ENCODE results near the gene CHID1. TPM values are rescaled to one million over a fixed set of nuclear protein-coding genes. Genes with fewer than 3 reads are reported as not detected.
A peak's percentile ranks its signal among the peaks of the same experiment; 100 is the strongest.

The CHID1 gene
- total RNA-seq, 2 donors from 2014 or later, result 39.4 to 81.4 TPM

GRCh38 chr11:833114-833791, 77.4 kb downstream of the CHID1 start:
- Histone ChIP-seq H3K9me3 (no peaks in the 10 kb centered on the region), H3K27me3 (no peaks in the 10 kb centered on the region), H3K36me3 (replicated peaks in 1 of 2; ENCODE audit: insufficient read depth in 1 of 2, low read depth in 2 of 2) (peaks cover 0 to 11% of the 10 kb centered on the region in 2 donors), H3K4me1 (peaks cover 88% of the 10 kb centered on the region), H3K4me3 (peak overlapping the region; percentile 37 to 70), H3K27ac (peak overlapping the region; percentile 96 to 99 (median 98))
- ATAC-seq, result peak; percentile 45
- intact Hi-C loops (cut with DNase I), result no loop called here
- 0 to 1% methylated on average over 3 to 54 of the region's 55 CpGs for WGBS, 2 donors
- DNase-seq, result peak; percentile 74 to 80 (median 78)
- TF ChIP-seq POLR2A (IDR thresholded peaks at IDR 0.05) (peak; percentile 69 to 86 (median 73)), CTCF (IDR thresholded peaks at IDR 0.05) (no peak)

GRCh38 chr11:832529-833113, 78.0 kb downstream of the CHID1 start, which contains the start of gene CD151:
Gene CD151, plus strand, starts transcription at chr11:832952. Its CDS starts 3,118 bp downstream, at chr11:836070.
- ATAC-seq, result peak; percentile 60
- WGBS, 2 donors, result 3 to 12% methylated on average over 3 to 60 of the region's 67 CpGs
- peaks cover 88% of the 10 kb centered on the region for H3K4me1 ChIP-seq
- peak; percentile 66 to 79 (median 70) for DNase-seq
- no peaks in the 10 kb centered on the region for H3K9me3 ChIP-seq
- peak within 1 kb of the TSS; percentile 96 to 99 (median 98) for H3K27ac ChIP-seq
- no peaks in the 10 kb centered on the region for H3K27me3 ChIP-seq
- TF ChIP-seq POLR2A (IDR thresholded peaks at IDR 0.05), result no peak
- TF ChIP-seq CTCF (IDR thresholded peaks at IDR 0.05), result peak in 1 of 7 experiments; percentile 44
- H3K36me3 ChIP-seq (replicated peaks in 1 of 2; ENCODE audit: insufficient read depth in 1 of 2, low read depth in 2 of 2), result peaks cover 0 to 9% of the 10 kb centered on the region in 2 donors
- H3K4me3 ChIP-seq, result peak within 1 kb of the TSS; percentile 37 to 70
- intact Hi-C loops (cut with DNase I), result no loop called here

- ATAC-seq, result no peak
- Histone ChIP-seq H3K27ac (peak overlapping the region; percentile 96 to 99 (median 98)), H3K27me3 (no peaks in the 10 kb centered on the region), H3K4me1 (peaks cover 87% of the 10 kb centered on the region), H3K36me3 (replicated peaks in 1 of 2; ENCODE audit: insufficient read depth in 1 of 2, low read depth in 2 of 2) (peaks cover 0 to 4% of the 10 kb centered on the region in 2 donors), H3K4me3 (no peak overlapping the region), H3K9me3 (no peaks in the 10 kb centered on the region)
- no peak for DNase-seq
- WGBS, 2 donors, result 65 to 74% methylated on average over 15 to 21 of the region's 23 CpGs
- intact Hi-C loops (cut with DNase I), result no loop called here
- TF ChIP-seq CTCF (IDR thresholded peaks at IDR 0.05) (no peak), POLR2A (IDR thresholded peaks at IDR 0.05) (no peak)
Measured at GRCh38 chr11:831961-832528, 78.6 kb downstream of the CHID1 start.

- WGBS, 2 donors, result 83 to 97% methylated on average over 17 to 31 of the region's 31 CpGs
- Histone ChIP-seq H3K27ac (peak overlapping the region in 1 of 4 donors; percentile 99), H3K4me3 (no peak overlapping the region), H3K4me1 (peaks cover 87% of the 10 kb centered on the region), H3K36me3 (replicated peaks in 1 of 2; ENCODE audit: insufficient read depth in 1 of 2, low read depth in 2 of 2) (peaks cover 0 to 2% of the 10 kb centered on the region in 2 donors), H3K27me3 (no peaks in the 10 kb centered on the region), H3K9me3 (no peaks in the 10 kb centered on the region)
- no peak for ATAC-seq
- TF ChIP-seq POLR2A (IDR thresholded peaks at IDR 0.05), result no peak
- TF ChIP-seq CTCF (IDR thresholded peaks at IDR 0.05), result no peak
- peak in 1 of 4 donors; percentile 27 for DNase-seq
- intact Hi-C loops (cut with DNase I), result no loop called here
Measured at GRCh38 chr11:831118-831864, 79.3 kb downstream of the CHID1 start.

All from body of pancreas (tissue), 4 donors.